GM20000 (cell line): ENCODE measurements around the gene SEMA6C.
"Not testable (repeated sequence)": the region's sequence is repeated elsewhere in the genome, so short reads cannot be mapped to it uniquely, and the experiment has no call there.

Source experiments
- DNase-seq: peaks from one replicate; pipeline ENCODE4 v3.0.0; 2012; ENCODE audit warnings: low spot score
- TF ChIP-seq, protein P1 (sequence below): IDR thresholded peaks from 2 replicates; pipeline ENCODE4 v1.5.1; 2012; ENCODE audit warnings: mild to moderate bottlenecking, control low read depth; ENCODE audit errors: extremely low read depth, missing control alignments

Gene SEMA6C, protein sequence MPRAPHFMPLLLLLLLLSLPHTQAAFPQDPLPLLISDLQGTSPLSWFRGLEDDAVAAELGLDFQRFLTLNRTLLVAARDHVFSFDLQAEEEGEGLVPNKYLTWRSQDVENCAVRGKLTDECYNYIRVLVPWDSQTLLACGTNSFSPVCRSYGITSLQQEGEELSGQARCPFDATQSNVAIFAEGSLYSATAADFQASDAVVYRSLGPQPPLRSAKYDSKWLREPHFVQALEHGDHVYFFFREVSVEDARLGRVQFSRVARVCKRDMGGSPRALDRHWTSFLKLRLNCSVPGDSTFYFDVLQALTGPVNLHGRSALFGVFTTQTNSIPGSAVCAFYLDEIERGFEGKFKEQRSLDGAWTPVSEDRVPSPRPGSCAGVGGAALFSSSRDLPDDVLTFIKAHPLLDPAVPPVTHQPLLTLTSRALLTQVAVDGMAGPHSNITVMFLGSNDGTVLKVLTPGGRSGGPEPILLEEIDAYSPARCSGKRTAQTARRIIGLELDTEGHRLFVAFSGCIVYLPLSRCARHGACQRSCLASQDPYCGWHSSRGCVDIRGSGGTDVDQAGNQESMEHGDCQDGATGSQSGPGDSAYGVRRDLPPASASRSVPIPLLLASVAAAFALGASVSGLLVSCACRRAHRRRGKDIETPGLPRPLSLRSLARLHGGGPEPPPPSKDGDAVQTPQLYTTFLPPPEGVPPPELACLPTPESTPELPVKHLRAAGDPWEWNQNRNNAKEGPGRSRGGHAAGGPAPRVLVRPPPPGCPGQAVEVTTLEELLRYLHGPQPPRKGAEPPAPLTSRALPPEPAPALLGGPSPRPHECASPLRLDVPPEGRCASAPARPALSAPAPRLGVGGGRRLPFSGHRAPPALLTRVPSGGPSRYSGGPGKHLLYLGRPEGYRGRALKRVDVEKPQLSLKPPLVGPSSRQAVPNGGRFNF

GRCh38 chr1:151146412-151147131, at the start of gene SEMA6C:
SEMA6C (minus strand) TSS chr1:151146631; CDS start chr1:151142621, 4,010 bp downstream.
- TF ChIP-seq, protein P1, sequence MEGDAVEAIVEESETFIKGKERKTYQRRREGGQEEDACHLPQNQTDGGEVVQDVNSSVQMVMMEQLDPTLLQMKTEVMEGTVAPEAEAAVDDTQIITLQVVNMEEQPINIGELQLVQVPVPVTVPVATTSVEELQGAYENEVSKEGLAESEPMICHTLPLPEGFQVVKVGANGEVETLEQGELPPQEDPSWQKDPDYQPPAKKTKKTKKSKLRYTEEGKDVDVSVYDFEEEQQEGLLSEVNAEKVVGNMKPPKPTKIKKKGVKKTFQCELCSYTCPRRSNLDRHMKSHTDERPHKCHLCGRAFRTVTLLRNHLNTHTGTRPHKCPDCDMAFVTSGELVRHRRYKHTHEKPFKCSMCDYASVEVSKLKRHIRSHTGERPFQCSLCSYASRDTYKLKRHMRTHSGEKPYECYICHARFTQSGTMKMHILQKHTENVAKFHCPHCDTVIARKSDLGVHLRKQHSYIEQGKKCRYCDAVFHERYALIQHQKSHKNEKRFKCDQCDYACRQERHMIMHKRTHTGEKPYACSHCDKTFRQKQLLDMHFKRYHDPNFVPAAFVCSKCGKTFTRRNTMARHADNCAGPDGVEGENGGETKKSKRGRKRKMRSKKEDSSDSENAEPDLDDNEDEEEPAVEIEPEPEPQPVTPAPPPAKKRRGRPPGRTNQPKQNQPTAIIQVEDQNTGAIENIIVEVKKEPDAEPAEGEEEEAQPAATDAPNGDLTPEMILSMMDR = no peak
- DNase-seq = peak; percentile 94

- not testable (repeated sequence) for DNase-seq
Observed at GRCh38 chr1:151194894-151195594, 48.6 kb upstream of the SEMA6C start.

GRCh38 chr1:151193856-151194255, 47.4 kb upstream of the SEMA6C start:
- no peak for DNase-seq
- TF ChIP-seq, protein P1 = no peak

GRCh38 chr1:151193304-151193703, 46.9 kb upstream of the SEMA6C start:
- DNase-seq = no peak
- TF ChIP-seq, protein P1 = no peak

GRCh38 chr1:151192047-151192446, 45.6 kb upstream of the SEMA6C start:
- TF ChIP-seq, protein P1 = no peak
- DNase-seq = no peak

DNA sequence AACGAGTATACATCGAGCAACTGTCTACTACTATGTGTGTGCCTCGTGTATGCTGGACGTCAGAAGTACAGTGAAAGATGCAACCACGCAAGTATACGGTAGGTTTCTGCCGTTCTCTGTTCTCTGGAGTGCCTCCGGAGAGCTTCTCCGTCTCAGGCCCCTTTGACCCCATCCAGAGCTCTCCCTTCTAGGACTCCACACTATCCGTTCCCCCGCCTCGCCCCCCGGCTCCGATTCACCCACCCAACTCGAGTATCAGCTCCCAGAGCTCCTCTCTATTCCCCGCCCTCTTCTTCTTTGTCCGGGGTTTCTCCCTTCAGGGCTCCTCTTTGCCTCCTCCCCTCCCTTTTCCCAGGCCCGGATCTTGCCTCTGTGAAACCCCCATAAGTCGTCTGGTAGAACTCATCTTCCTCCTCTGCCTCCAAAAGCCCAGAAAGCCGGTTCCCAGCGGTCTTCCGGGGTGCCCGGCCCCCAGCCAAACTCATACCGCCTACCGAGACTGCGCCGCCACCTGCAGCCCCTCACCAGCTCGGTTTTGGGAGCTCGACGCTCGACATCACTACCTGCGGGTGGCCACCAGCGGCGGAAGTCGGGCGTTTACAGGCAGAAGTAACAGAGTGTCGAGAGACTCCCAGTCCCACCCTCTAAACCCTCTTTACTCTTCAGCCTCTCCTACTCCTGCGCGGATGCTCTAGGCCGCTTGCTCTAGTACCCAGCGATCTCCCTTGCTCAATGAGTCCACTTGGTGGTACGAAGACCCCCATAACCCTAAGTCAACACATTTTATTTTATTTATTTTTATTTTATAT, 43.4 kb upstream of the SEMA6C start, which contains the start of gene VPS72:
Gene VPS72 (minus strand): TSS at position 561 of the 809 bp plus-strand sequence. CDS start 76 bp downstream, at position 485.
- peak; percentile 89 for DNase-seq
- TF ChIP-seq, protein P1 = no peak

DNA sequence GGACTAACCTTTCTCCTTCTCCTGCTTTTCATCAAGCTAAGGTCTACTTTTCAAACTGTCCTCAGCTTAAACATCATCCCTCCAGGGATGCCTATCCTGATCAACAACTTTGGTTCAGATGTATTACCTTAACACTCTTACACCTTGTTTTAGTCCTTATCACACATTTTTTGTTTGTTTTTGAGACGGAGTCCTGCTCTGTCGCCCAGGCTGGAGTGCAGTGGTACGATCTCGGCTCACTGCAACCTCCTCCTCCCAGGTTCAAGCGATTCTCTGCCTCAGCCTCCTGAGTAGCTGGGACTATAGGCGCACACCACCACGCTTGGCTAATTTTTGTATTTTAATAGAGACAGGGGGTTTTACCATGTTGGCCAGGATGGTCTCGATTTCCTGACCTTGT, 42.2 kb upstream of the SEMA6C start:
- not testable (repeated sequence) for DNase-seq
